ENCODE results near the gene ARRB2.

GRCh38 chr17:4743898-4744297, 33.5 kb downstream of the ARRB2 start:
- TF ChIP-seq CTCF (IDR thresholded peaks at IDR 0.05; ENCODE audit: poor library complexity, severe bottlenecking) (no peak), EZH2 (IDR thresholded peaks at IDR 0.05; ENCODE audit: borderline replicate concordance, insufficient read depth, low read length, poor library complexity, severe bottlenecking) (no peak), POLR2AphosphoS5 (IDR thresholded peaks at IDR 0.05) (no peak), RAD21 (conservative IDR thresholded peaks at IDR 0.05) (no peak), EP300 (conservative IDR thresholded peaks at IDR 0.05; ENCODE audit: poor library complexity, severe bottlenecking) (no peak), MXI1 (conservative IDR thresholded peaks at IDR 0.05; ENCODE audit: poor library complexity, severe bottlenecking) (no peak), REST (IDR thresholded peaks at IDR 0.05; ENCODE audit: borderline replicate concordance) (no peak), TAF1 (IDR thresholded peaks at IDR 0.05; ENCODE audit: low read depth) (no peak), SMC3 (conservative IDR thresholded peaks at IDR 0.05; ENCODE audit: poor library complexity) (no peak)

All from neural cell (in vitro differentiated cells).